HL-60/S4 treated with phorbol 12-myristate 13-acetate at 8.2 ng/mL for 4 days and 3 days (cell line): ENCODE results near the gene CPAMD8.

Experiments used
- in situ Hi-C: fragments of 300-500 bp; cut with MboI; formaldehyde crosslinking; loops from 2 replicates; pipeline ENCODE4 v1.15.0; 2022; ENCODE audit warnings: low sequenced_read_pairs

CPAMD8 gene

GRCh38 chr19:16895467-16896145 lies 131.0 kb downstream of the CPAMD8 start:
- in situ Hi-C loops = no loop called here

- in situ Hi-C loops = no loop called here
Measured at GRCh38 chr19:16894080-16894479, 132.5 kb downstream of the CPAMD8 start.

- in situ Hi-C loops = no loop called here
Measured at GRCh38 chr19:16893686-16893989, 133.0 kb downstream of the CPAMD8 start.

- in situ Hi-C loops = no loop called here
Measured at GRCh38 chr19:16892868-16893685, 133.5 kb downstream of the CPAMD8 start.

GRCh38 chr19:16892436-16892835 lies 134.2 kb downstream of the CPAMD8 start:
- in situ Hi-C loops = no loop called here

- in situ Hi-C loops = no loop called here
Measured at GRCh38 chr19:16891696-16892382, 134.8 kb downstream of the CPAMD8 start.

- in situ Hi-C loops = no loop called here
Measured at GRCh38 chr19:16890461-16891184, 136.0 kb downstream of the CPAMD8 start.

GRCh38 chr19:16889883-16890460 lies 136.6 kb downstream of the CPAMD8 start:
- in situ Hi-C loops = no loop called here

GRCh38 chr19:16889366-16889882 lies 137.2 kb downstream of the CPAMD8 start:
- in situ Hi-C loops = no loop called here

- in situ Hi-C loops = no loop called here
Measured at GRCh38 chr19:16888629-16889365, 137.8 kb downstream of the CPAMD8 start, which contains the start of gene F2RL3. Gene F2RL3 (plus strand): TSS chr19:16888999. CDS start chr19:16889190, 191 bp downstream.

GRCh38 chr19:16887353-16888265 lies 139.0 kb downstream of the CPAMD8 start:
- in situ Hi-C loops = no loop called here

GRCh38 chr19:16886305-16886880 lies 140.2 kb downstream of the CPAMD8 start:
- in situ Hi-C loops = no loop called here

- in situ Hi-C loops = no loop called here
Measured at GRCh38 chr19:16885166-16885565, 141.4 kb downstream of the CPAMD8 start.

GRCh38 chr19:16883522-16883921 lies 143.1 kb downstream of the CPAMD8 start:
- in situ Hi-C loops = no loop called here

GRCh38 chr19:16882146-16882545 lies 144.5 kb downstream of the CPAMD8 start:
- in situ Hi-C loops = no loop called here

- in situ Hi-C loops = no loop called here
Measured at GRCh38 chr19:16880884-16881554, 145.6 kb downstream of the CPAMD8 start.

- in situ Hi-C loops = no loop called here
Measured at GRCh38 chr19:16878181-16878965, 148.2 kb downstream of the CPAMD8 start.
